Left lung (tissue), 14 donors: Measurements from ENCODE around the gene HTRA1. TPM values are rescaled to one million over a fixed set of nuclear protein-coding genes. Genes with fewer than 3 reads are reported as not detected.
A peak's percentile ranks its signal among the peaks of the same experiment; 100 is the strongest.

Experiments used
- ATAC-seq: fragments of 200-7000 bp; cut with Tn5 transposase; one replicate; pipeline ENCODE4 v1.9.1; 2020; ENCODE audit warnings: moderate library complexity
- DNase-seq, 4 donors: peaks; one replicate each; pipeline ENCODE4 v3.0.0-alpha.2; 2013 to 2020
- H3K27ac ChIP-seq, 2 donors: fragments of 200-600 bp; sonication (generic) in 1 of 2; one replicate each; pipeline versions ENCODE4 v1.5.0 to v1.8.0; 2020 to 2021
- H3K27me3 ChIP-seq, 2 donors: fragments of 200-600 bp; sonication (generic) in 1 of 2; one replicate each; pipeline versions ENCODE4 v1.5.0 to v1.8.0; 2020 to 2021
- H3K36me3 ChIP-seq, 2 donors: fragments of 200-600 bp; sonication (generic) in 1 of 2; one replicate each; pipeline versions ENCODE4 v1.5.0 to v1.8.0; 2020 to 2021
- H3K4me1 ChIP-seq, 2 donors: fragments of 200-600 bp; one replicate each; pipeline ENCODE4 v1.8.0; 2021
- H3K4me3 ChIP-seq, 2 donors: fragments of 200-600 bp; sonication (generic) in 1 of 2; one replicate each; pipeline versions ENCODE4 v1.5.0 to v1.8.0; 2020 to 2021; ENCODE audit warnings: mild to moderate bottlenecking in 1 of 2
- H3K9me3 ChIP-seq, 2 donors: fragments of 200-600 bp; sonication (generic) in 1 of 2; one replicate each; pipeline versions ENCODE4 v1.5.0 to v1.8.0; 2020 to 2021
- CTCF ChIP-seq, 2 donors: fragments of 200-600 bp; sonication (generic) in 1 of 2; IDR thresholded peaks; one replicate each; pipeline versions ENCODE4 v1.5.0 to v1.8.0; 2021; ENCODE audit warnings: antibody characterized with exemption in 2 of 2
- intact Hi-C, 2 donors: fragments of 100-400 bp; cut with DNase I; formaldehyde crosslinking; loops; one replicate each; pipeline versions ENCODE4 v1.11.2 to v1.14.2; 2022
- long read RNA-seq, 12 donors: library from polyadenylated mRNA in 2 of 12; unstranded in 2 of 12; transcript quantifications; one replicate each; pipeline ENCODE4 v2.0.0 and lab custom pipeline, GENCODE V29; 2019 to 2026
- polyA plus RNA-seq, 6 donors: library from polyadenylated mRNA; unstranded; fragments of 120-200 nt; gene quantifications; one replicate each; pipeline ENCODE4 v1.2.1, GENCODE V29; 2013; ENCODE audit not compliant: insufficient read length in 6 of 6
- total RNA-seq, 2 donors: library from RNA; stranded (reverse); fragmentation: NEBNext Ultra II Directional; extraction: Animal tissue kit (Norgen Biotek cat#: 25700); gene quantifications; one replicate each; pipeline ENCODE4 v1.2.1, GENCODE V29; 2021
- donor health status: DM: no; HTN: yes; CAD: no.
- donor health status: DM: no; HTN: no; CAD: no.

Gene HTRA1
- total RNA-seq = 100 to 1,000 TPM in 1 of 2 donors, 10 to 100 TPM in 1; 80.5 to 124 TPM
- 10 to 100 TPM; 51.3 to 84.9 (median 69.3) TPM for polyA plus RNA-seq
- long read RNA-seq, donor 1, transcript HTRA1-201 (9 exons, 2,120 nt) = major isoform, 38 of 53 reads
- long read RNA-seq, donor 1, partial matches to known transcripts = 11 of 53 reads
- long read RNA-seq, donor 1, other reads (novel, unspliced or antisense) = 0 of 53 reads
- long read RNA-seq, donor 2, transcript HTRA1-201 (9 exons, 2,120 nt) = major isoform, 36 of 62 reads
- long read RNA-seq, donor 2, transcript HTRA1-202 (6 exons, 1,214 nt) = minor isoform, 6 of 62 reads
- long read RNA-seq, donor 2, partial matches to known transcripts = 20 of 62 reads
- long read RNA-seq, donor 2, other reads (novel, unspliced or antisense) = 0 of 62 reads
- long read RNA-seq, donor 3, transcript HTRA1-201 (9 exons, 2,120 nt) = major isoform, 22 of 34 reads
- long read RNA-seq, donor 3, transcript HTRA1-202 (6 exons, 1,214 nt) = minor isoform, 5 of 34 reads
- long read RNA-seq, donor 3, partial matches to known transcripts = 7 of 34 reads
- long read RNA-seq, donor 3, other reads (novel, unspliced or antisense) = 0 of 34 reads
- long read RNA-seq, donor 4, partial matches to known transcripts = 9 of 16 reads
- long read RNA-seq, donor 4, other reads (novel, unspliced or antisense) = 1 of 16 reads
- long read RNA-seq, donor 5, transcript HTRA1-201 (9 exons, 2,120 nt) = major isoform, 21 of 26 reads
- long read RNA-seq, donor 5, transcript HTRA1-202 (6 exons, 1,214 nt) = minor isoform, 5 of 26 reads
- long read RNA-seq, donor 5, partial matches to known transcripts = 0 of 26 reads
- long read RNA-seq, donor 5, other reads (novel, unspliced or antisense) = 0 of 26 reads
- long read RNA-seq, donor 6, transcript HTRA1-201 (9 exons, 2,120 nt) = major isoform, 13 of 29 reads
- long read RNA-seq, donor 6, partial matches to known transcripts = 12 of 29 reads
- long read RNA-seq, donor 6, other reads (novel, unspliced or antisense) = 0 of 29 reads
- long read RNA-seq, donor 7, partial matches to known transcripts = 0 of 4 reads
- long read RNA-seq, donor 7, other reads (novel, unspliced or antisense) = 0 of 4 reads
- long read RNA-seq, donor 8, transcript HTRA1-201 (9 exons, 2,120 nt) = major isoform, 21 of 23 reads
- long read RNA-seq, donor 8, partial matches to known transcripts = 0 of 23 reads
- long read RNA-seq, donor 8, other reads (novel, unspliced or antisense) = 0 of 23 reads
- long read RNA-seq, donor 9 = 0 reads
- long read RNA-seq, donor 10, transcript HTRA1-201 (9 exons, 2,120 nt) = major isoform, 53 of 59 reads
- long read RNA-seq, donor 10, partial matches to known transcripts = 1 of 59 reads
- long read RNA-seq, donor 10, other reads (novel, unspliced or antisense) = 5 of 59 reads
- long read RNA-seq, donor 11, transcript HTRA1-201 (9 exons, 2,120 nt) = major isoform, 85 of 100 reads
- long read RNA-seq, donor 11, transcript HTRA1-202 (6 exons, 1,214 nt) = minor isoform, 9 of 100 reads
- long read RNA-seq, donor 11, partial matches to known transcripts = 6 of 100 reads
- long read RNA-seq, donor 11, other reads (novel, unspliced or antisense) = 0 of 100 reads
- long read RNA-seq, donor 12, transcript HTRA1-201 (9 exons, 2,120 nt) = major isoform, 22 of 25 reads
- long read RNA-seq, donor 12, partial matches to known transcripts = 0 of 25 reads
- long read RNA-seq, donor 12, other reads (novel, unspliced or antisense) = 0 of 25 reads

DNA sequence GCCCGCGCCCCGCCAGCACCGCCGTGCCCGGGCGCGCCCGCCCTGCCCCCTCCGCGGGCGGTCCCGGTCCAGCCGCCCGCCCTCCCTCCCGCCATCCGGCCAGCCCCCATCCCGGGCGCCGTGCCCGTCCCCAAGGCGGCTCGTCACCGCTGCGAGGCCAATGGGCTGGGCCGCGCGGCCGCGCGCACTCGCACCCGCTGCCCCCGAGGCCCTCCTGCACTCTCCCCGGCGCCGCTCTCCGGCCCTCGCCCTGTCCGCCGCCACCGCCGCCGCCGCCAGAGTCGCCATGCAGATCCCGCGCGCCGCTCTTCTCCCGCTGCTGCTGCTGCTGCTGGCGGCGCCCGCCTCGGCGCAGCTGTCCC, at the start of gene HTRA1:
Gene HTRA1 (plus strand): TSS at position 187 of the 362 bp plus-strand sequence. CDS start 100 bp downstream, at position 287.
- intact Hi-C loops = no loop called here
- DNase-seq = peak; percentile 61 to 90 (median 82)
- Histone ChIP-seq H3K27me3 (peaks cover 0 to 76% of the 10 kb centered on the region in 2 donors), H3K4me3 (peak within 1 kb of the TSS; percentile 55 to 65), H3K36me3 (no peaks in the 10 kb centered on the region), H3K27ac (peak within 1 kb of the TSS; percentile 27 to 41), H3K4me1 (peaks cover 6 to 21% of the 10 kb centered on the region in 2 donors), H3K9me3 (no peaks in the 10 kb centered on the region)
- TF ChIP-seq CTCF (IDR thresholded peaks at IDR 0.05) = no peak
- ATAC-seq = peak; percentile 77

DNA sequence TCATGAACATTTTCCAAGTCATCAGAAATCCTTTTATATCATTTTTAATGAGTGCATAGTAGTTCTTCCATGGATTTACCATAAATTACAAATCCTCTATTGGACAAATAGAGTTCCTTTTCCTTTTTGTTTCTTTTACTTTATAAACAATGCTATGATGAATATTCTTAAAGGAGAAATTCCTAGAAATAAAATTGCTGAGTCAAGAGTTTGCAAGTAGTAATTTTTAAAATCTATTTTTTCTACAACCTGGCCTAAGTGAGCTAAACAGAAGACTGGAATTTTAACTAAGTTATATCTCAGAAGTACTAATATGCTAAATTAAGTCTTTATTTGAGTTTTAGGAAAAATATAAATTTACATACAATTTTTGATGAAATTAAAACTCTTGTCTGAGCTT, 48.0 kb upstream of the HTRA1 start:
- ATAC-seq = no peak
- peaks cover 0 to 13% of the 10 kb centered on the region in 2 donors for H3K4me1 ChIP-seq
- no peaks in the 10 kb centered on the region for H3K9me3 ChIP-seq
- intact Hi-C loops = no loop called here
- TF ChIP-seq CTCF (IDR thresholded peaks at IDR 0.05) = no peak
- H3K27me3 ChIP-seq = no peaks in the 10 kb centered on the region
- H3K27ac ChIP-seq = no peak overlapping the region
- no peak for DNase-seq
- peaks cover 0 to 19% of the 10 kb centered on the region in 2 donors for H3K36me3 ChIP-seq
- H3K4me3 ChIP-seq = no peak overlapping the region

- Histone ChIP-seq H3K4me3 (no peak overlapping the region), H3K4me1 (peaks cover 0 to 36% of the 10 kb centered on the region in 2 donors), H3K27me3 (no peaks in the 10 kb centered on the region), H3K9me3 (no peaks in the 10 kb centered on the region), H3K27ac (no peak overlapping the region), H3K36me3 (peaks cover 0 to 17% of the 10 kb centered on the region in 2 donors)
- DNase-seq (no peak), ATAC-seq (no peak)
- intact Hi-C loops = no loop called here
- no peak for TF ChIP-seq CTCF (IDR thresholded peaks at IDR 0.05)
Measured at GRCh38 chr10:122417667-122418066, 43.7 kb upstream of the HTRA1 start.

DNA sequence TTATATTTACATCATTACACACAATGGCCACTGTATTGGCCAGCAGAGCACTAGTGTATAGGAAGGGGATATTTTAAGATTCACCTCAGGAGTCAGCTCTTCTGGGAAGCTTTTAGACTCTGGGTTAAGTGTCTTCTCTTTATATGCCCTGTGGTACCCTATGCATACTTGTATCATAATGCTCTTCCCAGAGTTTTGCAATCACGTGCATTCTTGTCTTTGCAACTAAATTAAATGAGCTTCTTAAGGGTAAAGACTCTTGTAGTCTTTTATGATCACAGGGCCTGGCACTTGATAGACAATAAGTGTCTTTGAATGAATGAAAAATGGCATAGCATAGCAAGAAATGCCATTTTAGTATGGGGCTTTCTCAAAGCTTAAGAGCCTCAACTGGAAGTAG, 42.3 kb upstream of the HTRA1 start:
- intact Hi-C loops = no loop called here

More for the DNA sequence above, 42.3 kb upstream of the HTRA1 start:
- ATAC-seq (no peak), DNase-seq (no peak)
- H3K4me3 ChIP-seq = no peak overlapping the region
- no peak for TF ChIP-seq CTCF (IDR thresholded peaks at IDR 0.05)
- no peaks in the 10 kb centered on the region for H3K9me3 ChIP-seq
- peaks cover 0 to 6% of the 10 kb centered on the region in 2 donors for H3K36me3 ChIP-seq
- H3K27me3 ChIP-seq = no peaks in the 10 kb centered on the region
- H3K27ac ChIP-seq = no peak overlapping the region
- peaks cover 0 to 36% of the 10 kb centered on the region in 2 donors for H3K4me1 ChIP-seq
